HEK293T (cell line): ENCODE measurements around the gene NEDD4.
"Not testable (repeated sequence)": the region's sequence is repeated elsewhere in the genome, so short reads cannot be mapped to it uniquely, and the experiment has no call there.

Experiments
- CTCF ChIA-PET: fragments of 350-600 bp; formaldehyde crosslinking; extraction: SDS; loops from one replicate; lab custom pipeline; 2021; ENCODE audit warnings: antibody characterized with exemption, inconsistent platforms; lab: Yijun Ruan, JAX
- POLR2A ChIA-PET: fragments of 350-600 bp; formaldehyde crosslinking; extraction: SDS; loops from one replicate; lab custom pipeline; 2020; ENCODE audit warnings: antibody characterized with exemption, inconsistent platforms; lab: Yijun Ruan, JAX
- DNase-seq: peaks from one replicate; pipeline ENCODE4 v3.0.0; 2012; ENCODE audit warnings: mixed read lengths; ENCODE audit errors: extremely low spot score
- ARNT ChIP-seq: fragments of 450-650 bp; IDR thresholded peaks from 2 replicates; pipeline ENCODE4 v1.6.1; 2017; ENCODE audit warnings: mild to moderate bottlenecking
- BHLHE40 ChIP-seq: fragments of 450-650 bp; IDR thresholded peaks from 2 replicates; pipeline ENCODE4 v1.6.1; 2016; ENCODE audit warnings: mild to moderate bottlenecking, moderate library complexity, borderline replicate concordance
- CTBP1 ChIP-seq: fragments of 450-650 bp; IDR thresholded peaks from 2 replicates; pipeline ENCODE4 v1.6.1; 2016; ENCODE audit warnings: borderline replicate concordance
- ELF4 ChIP-seq: fragments of 450-650 bp; IDR thresholded peaks from 2 replicates; pipeline ENCODE4 v1.6.1; 2017; ENCODE audit warnings: antibody characterized with exemption
- FOXA1 ChIP-seq: fragments of 450-650 bp; IDR thresholded peaks from 2 replicates; pipeline ENCODE4 v1.6.1; 2016; ENCODE audit warnings: mild to moderate bottlenecking
- FOXK2 ChIP-seq: fragments of 450-650 bp; IDR thresholded peaks from 2 replicates; pipeline ENCODE4 v1.6.1; 2016; ENCODE audit warnings: mild to moderate bottlenecking
- FOXM1 ChIP-seq: fragments of 450-650 bp; IDR thresholded peaks from 2 replicates; pipeline ENCODE4 v1.6.1; 2017; ENCODE audit warnings: mild to moderate bottlenecking, borderline replicate concordance
- HDGF ChIP-seq: fragments of 450-650 bp; IDR thresholded peaks from 2 replicates; pipeline ENCODE4 v1.6.1; 2017; ENCODE audit warnings: antibody characterized with exemption, borderline replicate concordance
- L3MBTL2 ChIP-seq: fragments of 450-650 bp; conservative IDR thresholded peaks from 2 replicates; pipeline ENCODE4 v1.6.1; 2016; ENCODE audit warnings: mild to moderate bottlenecking
- LEF1 ChIP-seq: fragments of 450-650 bp; IDR thresholded peaks from 2 replicates; pipeline ENCODE4 v1.6.1; 2017; ENCODE audit warnings: mild to moderate bottlenecking, borderline replicate concordance
- NFRKB ChIP-seq: fragments of 450-650 bp; IDR thresholded peaks from 2 replicates; pipeline ENCODE4 v1.6.1; 2016; ENCODE audit warnings: mild to moderate bottlenecking, moderate library complexity
- SP1 ChIP-seq: fragments of 450-650 bp; IDR thresholded peaks from 2 replicates; pipeline ENCODE4 v1.6.1; 2017
- SUZ12 ChIP-seq: fragments of 450-650 bp; IDR thresholded peaks from 2 replicates; pipeline ENCODE4 v1.6.1; 2016; ENCODE audit warnings: mild to moderate bottlenecking
- TARDBP ChIP-seq: fragments of 450-650 bp; IDR thresholded peaks from 2 replicates; pipeline ENCODE4 v1.6.1; 2016
- ZNF384 ChIP-seq: fragments of 450-650 bp; IDR thresholded peaks from 2 replicates; pipeline ENCODE4 v1.6.1; 2016
- TF ChIP-seq, protein P1 (sequence below): fragments of 450-650 bp; IDR thresholded peaks from 2 replicates; pipeline ENCODE4 v1.6.1; 2016

The NEDD4 gene

GRCh38 chr15:55859681-55860080, 133.7 kb downstream of the NEDD4 start:
- no peak for DNase-seq
- CTCF ChIA-PET, result no interaction called here
- no peak for TF ChIP-seq ZNF384
- TF ChIP-seq FOXA1, result no peak
- no peak for TF ChIP-seq SP1
- no peak for TF ChIP-seq SUZ12
- no peak for TF ChIP-seq NFRKB
- TF ChIP-seq BHLHE40, result no peak
- no peak for TF ChIP-seq ELF4
- TF ChIP-seq ARNT, result no peak
- TF ChIP-seq TARDBP, result no peak
- TF ChIP-seq FOXM1, result no peak
- no peak for TF ChIP-seq L3MBTL2
- no peak for TF ChIP-seq LEF1
- TF ChIP-seq HDGF, result no peak
- POLR2A ChIA-PET, result no interaction called here

DNA sequence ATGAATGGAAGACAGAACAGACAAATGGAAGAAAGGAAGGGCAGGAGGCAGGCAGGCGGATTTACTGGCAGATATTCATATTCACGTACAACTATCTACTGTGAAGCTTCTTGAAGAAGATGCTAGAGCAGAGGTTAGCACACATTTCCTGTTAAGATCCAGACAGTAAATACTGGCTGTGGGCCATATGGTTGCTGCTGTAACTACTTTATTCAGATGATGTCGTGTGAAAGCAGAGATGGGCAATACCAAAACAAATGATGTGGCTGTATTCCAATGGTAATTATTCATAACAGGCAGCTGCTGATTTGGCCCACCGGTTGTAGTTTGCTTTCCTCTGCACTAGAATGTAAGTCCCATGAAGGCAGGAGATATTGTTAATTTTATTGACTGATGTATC, 134.8 kb downstream of the NEDD4 start:
- ChIA-PET CTCF (no interaction called here), POLR2A (no interaction called here)
- DNase-seq, result no peak
- TF ChIP-seq ELF4 (no peak), ZNF384 (no peak), L3MBTL2 (no peak), NFRKB (no peak)

DNA sequence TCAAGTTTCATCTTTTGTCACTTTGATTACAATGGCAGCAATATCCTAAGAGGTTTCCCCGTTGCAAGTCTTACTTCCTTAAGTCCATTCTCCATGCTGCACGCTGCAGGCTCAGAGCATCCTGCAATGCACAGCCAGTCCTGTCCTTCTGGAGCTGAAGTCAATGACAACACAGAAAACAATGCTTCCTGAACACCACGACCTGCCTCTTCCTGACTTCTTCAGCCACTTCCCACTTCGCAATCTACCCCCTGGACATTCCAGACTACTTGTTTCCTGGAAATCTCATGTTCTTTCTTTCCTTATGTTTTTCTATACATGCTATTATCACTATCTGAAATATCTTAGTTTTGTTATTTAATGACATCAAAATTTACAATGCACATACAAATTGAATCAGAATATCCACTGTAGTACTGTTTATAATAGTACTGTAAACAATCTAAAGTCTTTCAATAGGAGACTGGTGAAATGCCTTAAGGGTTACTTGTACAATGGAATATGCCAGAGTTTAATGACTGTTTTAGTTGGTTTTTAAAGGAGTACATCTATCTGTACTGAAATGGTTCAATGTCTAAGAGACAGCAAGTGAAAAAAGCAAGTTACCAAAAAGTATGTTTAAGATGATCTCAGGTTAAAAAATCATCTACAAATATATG, 136.8 kb downstream of the NEDD4 start:
- ChIA-PET CTCF (no interaction called here), POLR2A (no interaction called here)
- TF ChIP-seq FOXK2, result no peak
- TF ChIP-seq TARDBP, result no peak
- TF ChIP-seq SP1, result no peak
- TF ChIP-seq ZNF384, result no peak
- TF ChIP-seq CTBP1, result no peak
- TF ChIP-seq, protein P1, sequence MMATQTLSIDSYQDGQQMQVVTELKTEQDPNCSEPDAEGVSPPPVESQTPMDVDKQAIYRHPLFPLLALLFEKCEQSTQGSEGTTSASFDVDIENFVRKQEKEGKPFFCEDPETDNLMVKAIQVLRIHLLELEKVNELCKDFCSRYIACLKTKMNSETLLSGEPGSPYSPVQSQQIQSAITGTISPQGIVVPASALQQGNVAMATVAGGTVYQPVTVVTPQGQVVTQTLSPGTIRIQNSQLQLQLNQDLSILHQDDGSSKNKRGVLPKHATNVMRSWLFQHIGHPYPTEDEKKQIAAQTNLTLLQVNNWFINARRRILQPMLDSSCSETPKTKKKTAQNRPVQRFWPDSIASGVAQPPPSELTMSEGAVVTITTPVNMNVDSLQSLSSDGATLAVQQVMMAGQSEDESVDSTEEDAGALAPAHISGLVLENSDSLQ, result no peak
- TF ChIP-seq SUZ12, result no peak
- no peak for TF ChIP-seq NFRKB
- no peak for TF ChIP-seq L3MBTL2
- TF ChIP-seq FOXM1, result no peak
- no peak for DNase-seq

GRCh38 chr15:55853134-55853533, 140.3 kb downstream of the NEDD4 start:
- CTCF ChIA-PET, result no interaction called here
- POLR2A ChIA-PET, result interaction anchor here (0.7 kb wide), 1 partner anchor 12 kb away, joined by 4 read pairs; no protein-coding TSS in a partner anchor
- TF ChIP-seq ELF4 (no peak), FOXK2 (no peak), HDGF (no peak), ARNT (no peak), CTBP1 (no peak), LEF1 (no peak), TARDBP (no peak), NFRKB (no peak), SUZ12 (no peak), SP1 (no peak), ZNF384 (no peak), L3MBTL2 (no peak), FOXM1 (no peak), BHLHE40 (no peak), FOXA1 (no peak)
- TF ChIP-seq, protein P1, result no peak
- no peak for DNase-seq

DNA sequence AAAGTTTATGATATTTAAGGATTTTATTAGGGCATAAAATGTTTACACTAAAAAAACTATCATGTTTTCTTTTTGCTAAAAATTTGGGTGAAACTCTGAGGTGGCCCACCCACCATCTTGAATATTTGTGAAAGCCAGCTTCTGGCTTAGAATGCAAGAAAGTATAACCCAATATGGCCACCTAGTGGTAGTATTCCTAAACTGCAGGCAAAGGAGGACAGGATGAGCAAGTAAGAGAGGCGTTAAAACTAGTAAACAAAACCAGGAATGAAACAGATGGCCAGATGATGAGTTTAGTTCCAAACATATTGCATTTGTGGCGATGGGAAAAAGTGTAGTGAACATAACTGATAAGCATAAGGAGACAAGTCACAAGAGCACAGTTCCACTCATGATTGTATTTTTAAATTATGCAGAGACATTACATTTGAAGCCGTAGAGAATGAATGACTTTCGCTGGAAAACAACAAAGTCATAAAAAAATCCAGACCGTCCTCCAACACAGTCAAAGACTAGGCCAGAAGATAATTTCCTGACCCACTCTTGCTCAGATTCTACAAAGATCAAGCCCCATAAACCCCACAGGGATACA, 147.2 kb downstream of the NEDD4 start:
- POLR2A ChIA-PET, result no interaction called here
- TF ChIP-seq NFRKB (no peak), HDGF (no peak), BHLHE40 (no peak), SP1 (no peak), LEF1 (no peak), ARNT (no peak)
- TF ChIP-seq, protein P1, result no peak
- peak; percentile 46 for DNase-seq
- CTCF ChIA-PET, result interaction anchor here (0.6 to 1.2 kb wide), 7 partner anchors 20 to 196 kb away, joined by 3 to 4 read pairs (median 3); no protein-coding TSS in a partner anchor

DNA sequence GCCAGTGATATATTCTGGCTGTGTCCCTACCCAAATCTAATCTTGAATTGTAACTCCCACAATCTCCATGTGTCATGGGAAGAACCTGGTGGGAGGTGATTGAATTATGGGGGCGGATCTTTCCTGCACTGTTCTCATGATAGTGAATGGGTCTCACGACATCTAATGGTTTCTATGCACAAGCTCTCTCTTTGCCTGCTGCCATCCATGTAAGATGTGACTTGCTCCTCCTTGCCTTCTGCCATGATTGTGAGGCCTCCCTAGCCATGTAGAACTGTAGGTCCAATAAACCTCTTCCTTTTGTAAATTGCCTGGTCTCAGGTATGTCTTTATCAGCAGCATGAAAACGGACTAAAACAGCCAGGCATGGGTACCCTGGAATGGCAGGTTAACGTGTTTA, 150.5 kb downstream of the NEDD4 start:
- DNase-seq, CTCF ChIA-PET: not testable (repeated sequence)
- POLR2A ChIA-PET, result interaction anchor here (1.0 kb wide), 1 partner anchor 10 kb away, joined by 3 read pairs; no protein-coding TSS in a partner anchor

DNA sequence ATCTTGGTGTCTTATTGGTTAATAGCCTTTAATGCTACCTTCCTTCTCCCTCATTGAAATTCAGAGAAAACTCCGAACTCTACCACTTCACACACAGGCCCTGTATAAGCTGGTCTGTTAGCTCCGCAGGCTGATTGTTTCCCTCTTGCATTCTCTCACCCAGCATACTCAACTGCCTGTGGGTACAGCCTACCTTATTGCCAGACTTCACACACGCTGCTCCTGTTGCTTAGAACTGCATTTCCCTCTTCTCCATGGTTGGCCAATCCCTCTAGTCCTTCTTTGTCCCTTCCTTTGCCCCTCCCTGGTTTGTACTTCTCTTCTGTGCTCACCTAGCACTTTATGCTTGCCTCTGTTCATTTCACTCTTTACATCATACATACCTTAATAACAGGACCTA, 157.5 kb downstream of the NEDD4 start:
- TF ChIP-seq L3MBTL2, result no peak
- TF ChIP-seq ZNF384, result no peak
- no peak for TF ChIP-seq ARNT
- TF ChIP-seq SUZ12, result no peak
- TF ChIP-seq TARDBP, result no peak
- TF ChIP-seq LEF1, result no peak
- TF ChIP-seq, protein P1, result no peak
- no peak for TF ChIP-seq BHLHE40
- no peak for TF ChIP-seq FOXA1
- TF ChIP-seq CTBP1, result no peak
- TF ChIP-seq FOXK2, result no peak
- no peak for TF ChIP-seq FOXM1

More for the DNA sequence above, 157.5 kb downstream of the NEDD4 start:
- ChIA-PET POLR2A (no interaction called here), CTCF (no interaction called here)
- no peak for DNase-seq
